ENCODE data around the gene PPP2R5D.

DNA sequence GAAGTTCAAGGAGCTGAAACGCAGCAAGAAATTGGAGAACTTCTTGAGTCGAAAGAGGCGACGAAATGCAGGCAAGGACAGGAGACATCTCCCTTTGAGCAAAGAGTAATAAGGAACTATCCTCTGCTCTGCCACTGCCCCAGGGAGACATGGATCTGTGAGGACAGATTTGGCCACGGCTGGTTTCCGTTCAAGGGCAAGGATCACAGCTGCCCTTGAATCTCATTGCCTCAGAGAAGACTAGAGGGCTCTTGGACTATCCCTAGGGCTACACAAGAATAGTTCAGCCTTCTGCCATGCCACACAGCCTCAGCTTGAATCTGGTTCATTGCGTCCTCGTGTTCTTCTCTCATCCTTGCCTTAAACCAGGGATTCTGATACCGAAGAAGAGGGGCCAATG, 44.8 kb downstream of the PPP2R5D start:
- TF ChIP-seq EZH2 (IDR thresholded peaks at IDR 0.05; ENCODE audit: low read depth) = no peak
- TF ChIP-seq, protein P1, sequence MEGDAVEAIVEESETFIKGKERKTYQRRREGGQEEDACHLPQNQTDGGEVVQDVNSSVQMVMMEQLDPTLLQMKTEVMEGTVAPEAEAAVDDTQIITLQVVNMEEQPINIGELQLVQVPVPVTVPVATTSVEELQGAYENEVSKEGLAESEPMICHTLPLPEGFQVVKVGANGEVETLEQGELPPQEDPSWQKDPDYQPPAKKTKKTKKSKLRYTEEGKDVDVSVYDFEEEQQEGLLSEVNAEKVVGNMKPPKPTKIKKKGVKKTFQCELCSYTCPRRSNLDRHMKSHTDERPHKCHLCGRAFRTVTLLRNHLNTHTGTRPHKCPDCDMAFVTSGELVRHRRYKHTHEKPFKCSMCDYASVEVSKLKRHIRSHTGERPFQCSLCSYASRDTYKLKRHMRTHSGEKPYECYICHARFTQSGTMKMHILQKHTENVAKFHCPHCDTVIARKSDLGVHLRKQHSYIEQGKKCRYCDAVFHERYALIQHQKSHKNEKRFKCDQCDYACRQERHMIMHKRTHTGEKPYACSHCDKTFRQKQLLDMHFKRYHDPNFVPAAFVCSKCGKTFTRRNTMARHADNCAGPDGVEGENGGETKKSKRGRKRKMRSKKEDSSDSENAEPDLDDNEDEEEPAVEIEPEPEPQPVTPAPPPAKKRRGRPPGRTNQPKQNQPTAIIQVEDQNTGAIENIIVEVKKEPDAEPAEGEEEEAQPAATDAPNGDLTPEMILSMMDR (conservative IDR thresholded peaks at IDR 0.05) = no peak

Measured in PC-9 (cell line).